ENCODE data around the gene CRACR2A.

Gene CRACR2A

DNA sequence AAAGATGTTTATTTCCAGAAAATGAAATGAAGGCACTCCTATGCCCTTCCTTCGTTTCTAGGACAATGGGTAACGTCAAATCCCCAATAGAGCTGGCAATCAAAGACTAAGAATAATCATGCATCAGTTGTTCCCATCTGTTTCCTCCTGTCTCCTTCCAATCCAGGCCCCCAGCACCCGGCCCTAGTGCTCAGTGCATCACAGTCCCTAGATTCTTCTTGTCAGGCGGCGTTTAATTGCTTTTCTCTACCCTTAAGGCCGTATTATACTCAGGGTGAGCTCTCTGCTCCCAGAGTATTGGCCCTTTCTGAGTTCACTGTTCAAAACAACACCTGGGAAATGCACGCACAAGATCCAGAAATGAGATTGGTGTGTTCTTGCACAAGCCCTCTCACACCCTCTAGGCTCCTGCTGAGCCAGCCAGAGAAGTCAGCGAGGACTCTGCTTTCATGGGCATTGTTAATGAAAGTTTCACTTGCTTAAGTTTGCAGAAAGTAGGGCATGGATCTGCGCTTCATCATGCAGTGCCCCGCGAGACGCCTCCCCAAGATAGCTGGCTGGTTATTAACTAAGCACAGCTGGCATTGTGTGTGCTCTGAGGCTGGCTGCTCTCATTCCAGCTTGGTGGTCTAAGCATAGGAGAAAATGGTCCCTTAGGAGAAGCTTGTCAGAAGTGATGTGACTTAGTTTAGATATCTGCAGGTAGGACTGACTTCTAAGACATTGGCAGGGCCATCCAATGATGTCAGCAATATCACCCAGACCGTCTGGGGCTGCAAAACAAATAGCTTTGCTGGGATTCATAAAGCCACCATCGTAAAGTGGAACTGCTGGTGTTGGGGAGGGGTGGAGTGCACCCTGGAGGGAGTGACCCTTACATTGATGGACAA, 28.7 kb downstream of the CRACR2A start:
- no peak for DNase-seq

DNA sequence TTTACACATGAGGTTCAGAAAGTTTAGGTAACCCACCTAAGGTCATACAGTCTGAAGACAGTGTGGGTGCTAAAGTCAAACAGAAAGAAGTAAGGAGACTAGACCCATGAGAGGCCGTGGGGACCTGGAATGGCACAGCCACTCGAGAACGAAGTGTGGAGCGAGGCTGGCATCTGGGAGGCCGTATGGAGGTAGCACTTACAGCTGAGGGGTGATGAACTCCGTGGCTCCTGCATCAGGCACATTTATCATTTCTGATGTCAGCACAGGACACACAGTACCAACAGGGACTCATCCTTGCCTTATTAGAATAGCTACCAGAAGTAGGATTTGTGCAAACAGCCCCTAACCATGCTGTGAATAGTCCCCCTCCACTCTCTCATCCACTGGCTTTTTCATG, 30.5 kb downstream of the CRACR2A start:
- DNase-seq = no peak

DNA sequence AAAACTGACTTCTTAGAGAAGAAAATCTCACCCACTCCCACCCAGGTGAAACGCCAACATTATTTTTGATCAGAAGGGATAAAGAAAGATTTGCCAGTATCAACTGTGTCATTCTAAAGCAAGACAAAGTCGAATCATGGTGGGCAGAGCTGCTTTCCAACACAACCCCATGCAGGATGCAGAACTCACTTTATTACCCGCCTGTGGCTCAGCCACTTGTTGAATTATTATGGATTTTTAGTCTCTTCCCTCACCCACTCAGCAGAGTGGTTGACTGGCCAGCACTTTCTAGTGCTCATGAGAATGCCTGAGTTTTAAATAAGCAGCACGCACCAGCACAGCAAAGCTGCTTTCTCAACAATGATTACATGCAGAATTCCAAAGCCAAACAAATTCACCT, 32.1 kb downstream of the CRACR2A start:
- DNase-seq = no peak

DNA sequence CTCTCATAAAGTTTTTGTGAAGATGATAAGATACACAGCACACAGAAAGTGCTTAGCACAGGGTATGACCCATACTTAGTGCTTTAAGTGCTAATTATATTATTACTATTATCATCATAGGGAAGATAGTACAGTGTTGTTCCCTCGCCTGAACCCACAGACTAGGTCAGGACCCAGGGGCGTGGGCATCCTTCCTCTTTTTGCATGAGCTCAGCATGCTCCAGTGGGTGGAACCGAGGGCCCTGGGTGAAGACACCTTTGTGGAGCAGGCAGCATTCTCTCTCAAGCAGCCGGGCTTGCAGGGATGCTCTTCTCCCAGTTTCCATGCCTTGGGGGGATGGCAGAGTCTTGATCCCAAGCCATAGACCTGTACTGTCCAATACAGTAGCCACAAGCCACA, 34.8 kb downstream of the CRACR2A start:
- no peak for DNase-seq

- no peak for DNase-seq
Observed at GRCh38 chr12:3717283-3717898, 35.5 kb downstream of the CRACR2A start.

GRCh38 chr12:3715999-3716398, 36.9 kb downstream of the CRACR2A start:
- no peak for DNase-seq

- DNase-seq = no peak
Observed at GRCh38 chr12:3713947-3714346, 39.0 kb downstream of the CRACR2A start.

DNA sequence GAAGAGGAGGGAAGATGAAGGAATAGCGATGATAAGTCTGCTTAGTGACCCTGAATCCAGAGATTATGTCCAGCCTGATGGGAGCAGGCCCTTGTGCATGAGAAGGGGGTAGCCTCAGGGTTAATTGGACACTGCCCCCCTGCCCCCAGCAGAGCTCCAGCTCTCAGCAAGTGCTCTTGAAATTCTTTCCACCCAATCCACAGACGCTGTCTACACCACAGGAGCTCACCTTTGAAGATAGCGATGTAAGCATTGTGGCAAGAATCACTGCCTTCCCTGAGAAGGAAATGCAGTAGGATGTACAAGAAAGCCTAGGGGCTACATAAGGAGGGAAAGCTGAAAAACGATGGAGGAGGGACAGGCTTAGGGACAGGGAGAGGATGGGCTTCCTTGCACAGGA, 39.4 kb downstream of the CRACR2A start:
- no peak for DNase-seq

DNA sequence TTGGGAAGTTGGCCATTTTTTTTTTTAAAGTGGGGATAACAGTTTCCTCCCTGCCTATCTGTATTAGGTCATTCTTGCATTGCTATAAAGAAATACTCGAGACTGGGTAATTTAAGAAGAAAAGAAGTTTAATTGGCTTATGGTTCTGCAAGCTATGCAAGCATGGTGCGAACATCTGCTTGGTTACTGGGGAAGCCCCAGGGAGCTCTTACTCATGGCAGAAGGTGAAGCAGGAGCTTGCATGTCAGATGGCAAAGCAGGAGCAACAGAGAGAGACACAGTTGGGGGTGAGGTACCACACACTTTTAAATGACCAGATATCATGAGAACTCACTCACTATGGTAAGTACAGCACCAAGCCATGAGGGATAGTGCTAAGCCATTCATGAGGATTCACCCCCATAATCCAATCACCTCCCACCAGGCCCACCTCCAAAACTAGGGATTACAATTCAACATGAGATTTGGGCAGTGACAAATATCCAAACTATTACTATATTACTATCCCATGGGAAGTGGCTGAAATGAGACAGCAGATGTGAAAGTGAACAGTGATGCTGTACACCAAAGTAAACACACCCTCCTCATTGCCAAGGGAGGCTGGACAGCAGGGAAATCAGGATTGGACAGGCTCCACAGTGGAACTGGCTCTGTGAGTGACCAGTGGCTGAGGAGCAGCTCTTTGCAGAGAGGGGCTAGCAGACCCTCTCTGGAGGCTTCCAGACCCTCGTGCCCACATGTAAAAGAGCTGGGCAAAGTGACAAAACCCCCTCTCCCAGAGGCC, 40.5 kb downstream of the CRACR2A start:
- DNase-seq = no peak

- no peak for DNase-seq
Observed at GRCh38 chr12:3705354-3705675, 47.6 kb downstream of the CRACR2A start.

DNA sequence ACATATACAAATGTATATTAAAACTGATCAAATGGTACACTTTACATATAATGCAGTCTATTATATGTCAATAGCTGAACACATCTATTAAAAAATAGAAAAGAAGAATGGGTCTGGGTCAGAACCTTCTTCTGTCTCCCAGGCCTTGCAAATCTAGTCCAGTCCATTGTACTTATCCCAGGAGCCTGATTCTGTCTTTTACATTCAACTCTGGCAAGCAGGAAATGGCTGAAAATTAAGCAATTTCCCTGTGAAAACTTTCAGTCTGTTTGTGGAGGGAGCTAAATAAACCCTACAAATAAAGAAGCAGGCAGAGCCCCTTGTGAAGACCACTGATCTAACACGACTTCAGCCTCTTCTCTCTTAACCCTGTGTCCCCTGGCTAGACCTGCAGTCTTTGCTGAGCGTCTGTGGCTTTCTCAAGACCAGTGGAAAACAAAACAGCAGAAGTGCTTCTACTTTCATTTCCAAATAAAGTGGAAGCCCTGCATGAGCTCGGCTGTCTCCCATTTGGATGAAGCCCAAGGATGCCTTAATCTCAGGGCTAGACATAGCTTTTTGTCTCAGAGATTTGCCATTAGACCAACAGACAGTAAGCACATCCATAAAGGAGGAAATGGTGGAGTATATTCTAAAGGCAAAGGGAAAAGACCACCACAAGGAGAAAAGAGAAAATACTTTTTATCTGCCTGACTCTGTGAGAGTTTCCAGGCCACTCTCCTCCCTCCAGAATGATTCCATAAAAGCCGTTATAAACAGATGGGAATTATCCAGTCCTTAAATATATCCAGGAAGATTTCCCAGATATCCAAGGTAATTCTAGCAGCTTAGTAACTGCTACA, 48.2 kb downstream of the CRACR2A start:
- DNase-seq = no peak

- no peak for DNase-seq
Observed at GRCh38 chr12:3700861-3701260, 52.0 kb downstream of the CRACR2A start.

DNA sequence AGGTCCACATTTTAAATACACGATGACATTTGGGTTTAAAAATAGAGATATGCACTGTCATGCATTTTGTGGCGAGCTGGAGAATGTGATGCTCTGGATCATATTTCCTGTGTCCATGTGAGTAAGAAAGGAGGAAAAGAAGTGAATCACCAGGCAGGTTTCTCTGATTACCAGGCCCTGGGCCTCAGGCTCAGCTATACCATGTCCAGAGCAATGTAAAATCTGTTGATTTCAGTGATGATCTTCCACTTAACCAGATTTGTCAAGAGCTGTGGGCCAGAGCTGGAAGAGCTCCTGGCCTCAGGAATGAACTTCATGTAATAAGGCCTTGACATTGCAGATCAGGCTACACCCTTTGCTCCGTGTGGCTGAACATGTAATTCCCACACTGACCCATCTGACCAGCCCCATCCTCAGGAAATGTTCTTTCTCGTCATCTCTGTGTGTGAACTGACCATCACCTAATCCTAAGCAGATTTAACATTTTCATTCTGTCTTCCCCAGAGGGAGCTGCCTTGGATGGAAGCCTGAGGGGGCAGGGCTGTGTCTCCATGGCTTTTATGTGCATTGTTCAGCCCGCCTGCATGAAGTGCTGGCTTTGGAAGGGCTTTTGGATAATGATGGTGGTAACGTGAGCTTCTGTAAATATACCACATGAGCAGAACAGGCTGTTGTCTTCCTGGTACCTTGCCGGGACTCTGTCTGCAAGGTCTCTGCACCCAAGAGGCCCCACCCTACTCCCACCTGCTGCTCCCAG, 54.5 kb downstream of the CRACR2A start:
- no peak for DNase-seq

DNA sequence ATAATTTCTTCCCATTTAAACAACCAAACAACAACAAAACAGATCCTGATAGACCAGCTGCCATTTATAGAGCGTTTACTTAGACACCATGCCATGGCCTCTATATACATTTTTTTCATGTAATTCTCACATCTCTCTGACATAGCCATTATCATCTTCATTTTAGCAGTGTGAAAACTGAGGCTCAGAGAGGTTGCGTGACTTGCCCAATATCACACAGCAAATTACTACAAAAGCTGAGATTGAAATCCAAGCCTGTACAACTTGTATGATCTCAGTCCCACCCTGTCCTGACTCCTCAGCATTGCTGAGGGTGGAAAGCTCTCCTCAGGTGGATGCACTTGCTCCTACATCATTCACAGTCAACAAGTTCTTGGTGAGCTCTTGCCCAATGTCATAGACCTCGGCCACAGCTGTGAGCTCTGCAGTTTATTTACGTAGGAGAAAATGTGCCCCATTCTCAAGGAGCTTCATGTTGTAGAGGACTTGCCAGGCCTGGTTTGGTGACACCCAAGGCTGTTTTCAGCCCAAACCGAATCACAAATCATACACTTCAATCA, 55.5 kb downstream of the CRACR2A start:
- DNase-seq = no peak

GRCh38 chr12:3694673-3695072, 58.2 kb downstream of the CRACR2A start:
- no peak for DNase-seq

- no peak for DNase-seq
Observed at GRCh38 chr12:3692616-3693365, 60.1 kb downstream of the CRACR2A start.

DNA sequence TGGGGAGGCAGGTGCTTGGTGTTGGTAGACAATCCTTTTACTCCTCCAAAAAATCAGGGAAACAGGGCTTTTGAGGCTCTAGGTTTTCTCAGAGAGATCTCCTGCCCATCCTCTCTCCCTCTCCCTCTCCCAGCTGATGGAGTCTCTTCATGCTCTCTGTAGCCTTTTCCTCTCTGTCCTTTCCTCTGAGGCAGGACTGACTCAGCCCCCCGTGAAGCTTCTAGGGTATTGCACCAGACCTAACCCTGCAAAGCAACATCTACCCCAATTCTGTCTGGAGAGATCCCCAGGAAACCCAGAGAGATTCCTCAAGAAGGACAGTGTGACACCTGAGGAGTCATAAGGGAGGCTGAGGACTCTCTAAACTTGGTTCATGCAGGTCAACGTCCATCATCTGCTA, 66.4 kb downstream of the CRACR2A start:
- no peak for DNase-seq

GRCh38 chr12:3685830-3686229, 67.1 kb downstream of the CRACR2A start:
- DNase-seq = no peak

DNA sequence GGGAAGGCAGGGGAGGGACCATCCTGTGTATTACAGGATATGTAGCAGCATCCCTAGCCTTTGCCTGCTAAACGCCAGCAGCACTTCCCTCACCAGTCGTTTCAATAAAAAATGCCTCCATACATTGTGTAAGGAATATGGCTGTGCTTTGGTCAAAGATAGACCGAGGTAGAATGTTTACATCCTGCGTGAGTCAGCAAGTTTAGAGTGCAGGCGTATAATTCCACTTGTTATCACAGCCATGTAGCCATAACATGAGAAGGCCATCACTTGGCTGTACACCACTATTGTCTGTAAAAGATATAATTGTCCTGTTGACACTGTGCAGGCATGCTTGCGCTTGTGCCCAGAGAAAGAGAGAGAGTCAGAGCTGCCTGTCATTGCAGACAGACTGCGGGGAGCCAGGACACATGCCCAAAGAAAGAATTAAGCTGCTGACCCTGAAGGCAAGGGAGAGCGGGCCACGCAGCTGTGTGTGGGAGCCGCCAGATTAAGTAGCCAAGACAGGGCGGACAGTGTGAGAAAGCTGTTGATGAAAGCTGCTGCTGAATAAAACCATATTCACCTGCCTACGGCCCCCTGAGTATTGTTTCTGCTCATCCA, 68.4 kb downstream of the CRACR2A start:
- DNase-seq = no peak

- no peak for DNase-seq
Observed at GRCh38 chr12:3683670-3684069, 69.2 kb downstream of the CRACR2A start.

Measured in cerebellar nuclear complex (tissue), 1 donor.